ENCODE data around the gene USH2A.

DNA sequence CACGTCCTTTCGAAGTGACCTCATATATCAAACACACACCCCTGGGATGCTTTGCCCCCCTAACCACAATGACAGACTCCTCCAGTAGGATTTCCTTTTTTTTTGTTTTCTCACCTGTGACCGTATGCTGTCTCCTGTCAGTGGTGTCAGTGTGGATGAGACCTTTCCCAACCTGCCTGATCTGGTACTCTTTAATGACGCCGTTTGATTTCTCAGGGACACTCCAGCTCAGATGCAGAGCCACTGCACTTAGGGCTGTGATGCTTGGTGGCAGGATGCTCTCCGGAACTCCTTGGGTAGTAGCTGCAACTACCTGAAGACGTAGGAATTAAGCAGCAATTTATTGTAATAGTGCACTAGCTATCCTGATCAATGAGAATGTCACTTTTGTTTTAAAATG, 643.5 kb downstream of the USH2A start:
- TF ChIP-seq CTCF (IDR thresholded peaks at IDR 0.05; ENCODE audit: insufficient read depth, low read length, poor library complexity, severe bottlenecking) = no peak
- TF ChIP-seq EZH2phosphoT487 (conservative IDR thresholded peaks at IDR 0.05; ENCODE audit: low read length) = no peak

Data from SU-DHL-6 (cell line).